SU-DHL-6 (cell line): ENCODE data around the gene SH3BP2.

Experiments used
- CTCF ChIP-seq: fragments of 200-600 bp; sonication (generic); IDR thresholded peaks from one replicate; pipeline ENCODE4 v1.5.1; 2017; ENCODE audit warnings: antibody characterized with exemption, mild to moderate bottlenecking, low read length, moderate library complexity; ENCODE audit not compliant: insufficient read depth, poor library complexity, severe bottlenecking
- EZH2phosphoT487 ChIP-seq: fragments of 200-600 bp; sonication (generic), shearing (Covaris generic); conservative IDR thresholded peaks from 2 replicates; pipeline ENCODE4 v1.6.1; 2018; ENCODE audit warnings: mild to moderate bottlenecking, antibody characterized with exemption, low read length, moderate library complexity, mixed read lengths

- TF ChIP-seq CTCF (no peak), EZH2phosphoT487 (no peak)
Observed at GRCh38 chr4:2824836-2825381, 32.0 kb downstream of the SH3BP2 start.
